B cell (primary cell): ENCODE results near the gene GPR27. TPM values are rescaled to one million over a fixed set of nuclear protein-coding genes. Genes with fewer than 3 reads are reported as not detected.

ENCODE experiments used
- ATAC-seq: fragments of 200-7000 bp; cut with Tn5 transposase; one replicate; pipeline ENCODE4 v1.10.0; 2021; ENCODE audit warnings: low read depth, mild to moderate bottlenecking, moderate number of reproducible peaks, moderate library complexity
- CTCF ChIA-PET: fragments of 350-600 bp; sonication (Branson Sonifier 250); formaldehyde crosslinking; loops from one replicate; lab custom pipeline; 2021; ENCODE audit warnings: antibody characterized with exemption, inconsistent platforms; lab: Charles Lee
- POLR2A ChIA-PET: fragments of 350-600 bp; sonication (Branson Sonifier 250); formaldehyde crosslinking; loops from one replicate; lab custom pipeline; 2021; ENCODE audit warnings: antibody characterized with exemption; lab: Charles Lee
- DNase-seq: peaks from one replicate; pipeline ENCODE4 v3.0.0; 2013
- H2AFZ ChIP-seq: 2 replicates; pipeline ENCODE4 v1.6.1; 2012; ENCODE audit warnings: mild to moderate bottlenecking, low read depth, low read length; ENCODE audit not compliant: insufficient read depth, poor library complexity, severe bottlenecking
- H3K27ac ChIP-seq, 2 donors: 1 replicate in 1 of 2; 2 replicates in 1 of 2; pipeline ENCODE4 v1.5.1; 2012 to 2013; ENCODE audit warnings: low read length in 2 of 2, mild to moderate bottlenecking in 2 of 2, moderate library complexity in 1 of 2
- H3K27me3 ChIP-seq, 4 experiments: fragments of 200-600 bp in 1 of 4; sonication (generic) in 1 of 4; replicated peaks in 1 of 4; 1 replicate in 2 of 4; 2 replicates in 2 of 4; pipeline versions ENCODE4 v1.6.1 to v1.7.0; 2013 to 2016; ENCODE audit warnings: low read length in 3 of 4, mild to moderate bottlenecking in 2 of 4, mixed read lengths in 1 of 4, moderate library complexity in 1 of 4; ENCODE audit not compliant: insufficient read depth in 4 of 4, control insufficient read depth in 3 of 4; ENCODE audit errors: control extremely low read depth in 1 of 4
- H3K36me3 ChIP-seq, 2 experiments: replicated peaks in 1 of 2; 1 replicate in 1 of 2; 2 replicates in 1 of 2; pipeline versions ENCODE4 v1.6.1 to v1.7.1; 2013; ENCODE audit warnings: low read length in 1 of 2; ENCODE audit not compliant: insufficient read depth in 2 of 2, control insufficient read depth in 1 of 2; ENCODE audit errors: control extremely low read depth in 1 of 2, extremely low read depth in 1 of 2
- H3K4me1 ChIP-seq, 2 donors: fragments of 200-600 bp in 1 of 2; sonication (generic) in 1 of 2; 1 replicate in 1 of 2; 2 replicates in 1 of 2; pipeline versions ENCODE4 v1.5.1 to v1.6.1; 2013 to 2017; ENCODE audit warnings: low read length in 2 of 2; ENCODE audit not compliant: control insufficient read depth in 2 of 2, insufficient read depth in 2 of 2
- H3K4me2 ChIP-seq: replicated peaks from 2 replicates; pipeline ENCODE3; 2012; ENCODE audit warnings: mild to moderate bottlenecking, low read depth, low read length; ENCODE audit not compliant: poor library complexity, severe bottlenecking
- H3K4me3 ChIP-seq, 5 experiments: fragments of 200-600 bp in 1 of 5; sonication (generic) in 1 of 5; 1 replicate in 3 of 5; 2 replicates in 2 of 5; pipeline versions ENCODE4 v1.5.1 to v1.7.0; 2011 to 2016; ENCODE audit warnings: low read length in 4 of 5, mild to moderate bottlenecking in 4 of 5, low read depth in 2 of 5, control low read depth in 1 of 5, moderate library complexity in 1 of 5; ENCODE audit not compliant: insufficient read depth in 1 of 5; ENCODE audit errors: control extremely low read depth in 1 of 5, extremely low read depth in 1 of 5
- H3K79me2 ChIP-seq: fragments of 200-600 bp; sonication (generic); one replicate; pipeline ENCODE4 v1.6.0; 2016; ENCODE audit warnings: low read length; ENCODE audit not compliant: control insufficient read depth, insufficient read depth
- H3K9ac ChIP-seq: fragments of 200-600 bp; sonication (generic); 2 replicates; pipeline ENCODE4 v1.6.1; 2017; ENCODE audit warnings: mild to moderate bottlenecking, low read length, moderate library complexity
- H3K9me3 ChIP-seq, 3 donors: one replicate each; pipeline versions ENCODE4 v1.6.1 to v1.7.1; 2013; ENCODE audit warnings: low read length in 2 of 3; ENCODE audit not compliant: control insufficient read depth in 2 of 3, insufficient read depth in 1 of 3; ENCODE audit errors: control extremely low read depth in 1 of 3
- H4K20me1 ChIP-seq: 2 replicates; pipeline ENCODE4 v1.6.0; 2012; ENCODE audit warnings: mild to moderate bottlenecking, low read length; ENCODE audit not compliant: insufficient read depth, control insufficient read depth, poor library complexity, severe bottlenecking
- H3K27ac Mint-ChIP-seq: one replicate; pipeline ENCODE4 v1.8.0; 2021; ENCODE audit warnings: mixed read lengths
- H3K27me3 Mint-ChIP-seq: one replicate; pipeline ENCODE4 v1.8.0; 2021; ENCODE audit warnings: mixed read lengths
- H3K4me1 Mint-ChIP-seq: one replicate; pipeline ENCODE4 v1.8.0; 2021; ENCODE audit warnings: mixed read lengths
- H3K4me3 Mint-ChIP-seq: one replicate; pipeline ENCODE4 v1.8.0; 2021; ENCODE audit warnings: mixed read lengths
- H3K9me3 Mint-ChIP-seq: one replicate; pipeline ENCODE4 v1.8.0; 2022; ENCODE audit warnings: mixed read lengths; ENCODE audit not compliant: insufficient read depth
- CTCF ChIP-seq: fragments of 200-600 bp; IDR thresholded peaks from one replicate; pipeline ENCODE4 v1.8.0; 2022; ENCODE audit warnings: antibody characterized with exemption, mild to moderate bottlenecking
- EZH2 ChIP-seq: IDR thresholded peaks from 2 replicates; pipeline ENCODE4 v1.6.1; 2012; ENCODE audit warnings: borderline replicate concordance, low read depth, mild to moderate bottlenecking, moderate library complexity, low read length; ENCODE audit not compliant: insufficient read depth, poor library complexity, severe bottlenecking
- WGBS: methylation state at CpG from one replicate; pipeline ENCODE4 v1.1.5; 2013; ENCODE audit warnings: missing lambda C conversion rate; ENCODE audit not compliant: insufficient coverage; 5-methylcytosine and 5-hydroxymethylcytosine counted together
- intact Hi-C: fragments of 100-400 bp; cut with micrococcal nuclease; formaldehyde crosslinking; loops from one replicate; pipeline ENCODE4 v1.10.0; 2022
- polyA plus RNA-seq: library from polyadenylated mRNA; depleted of rRNA; stranded (reverse); fragments of >200 nt; gene quantifications from 2 replicates; pipeline ENCODE4 v1.2.3, GENCODE V29; 2012
- total RNA-seq, 2 donors: library from RNA; stranded (reverse); fragments of 120-200 nt in 1 of 2; gene quantifications; 1 replicate in 1 of 2; 2 replicates in 1 of 2; pipeline versions ENCODE4 v1.2.3 to v1.2.4, GENCODE V29; 2013 to 2022

Gene GPR27
- total and polyA plus RNA-seq, 2 donors (not counting 1 experiment from before 2014, with no cell fraction given) = 0.04 TPM; not detected in 1

DNA sequence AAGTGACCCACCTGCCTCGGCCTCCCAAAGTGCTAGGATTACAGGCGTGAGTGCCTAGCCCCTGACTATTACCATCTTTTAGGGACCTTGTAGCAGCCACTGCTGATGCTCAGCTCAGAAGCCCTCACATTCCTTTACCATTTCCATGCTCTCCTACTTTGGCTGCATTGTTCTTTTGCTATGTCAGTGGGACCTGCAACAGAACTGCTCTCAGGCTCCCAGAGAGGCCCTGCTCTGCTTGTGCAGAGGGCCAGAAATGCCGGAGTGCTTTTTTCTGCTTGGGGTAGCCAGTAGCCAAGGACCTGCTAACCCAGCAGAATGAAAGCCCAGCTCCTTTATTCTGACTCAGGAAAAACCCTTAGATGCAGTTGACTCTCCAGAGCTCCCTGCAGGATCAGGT is 49.6 kb downstream of the GPR27 start:
- Mint-ChIP-seq H3K4me1 (no peaks in the 10 kb centered on the region), H3K4me3 (no peak overlapping the region), H3K9me3 (no peaks in the 10 kb centered on the region), H3K27ac (no peak overlapping the region), H3K27me3 (peaks cover 36% of the 10 kb centered on the region)
- DNase-seq (no peak), ATAC-seq (no peak)
- intact Hi-C loops = no loop called here
- Histone ChIP-seq H3K9ac (no peak overlapping the region), H3K36me3 (no peaks in the 10 kb centered on the region), H3K4me2 (no peak overlapping the region), H3K4me1 (no peaks in the 10 kb centered on the region), H3K4me3 (no peak overlapping the region), H2AFZ (no peak overlapping the region), H3K27ac (no peak overlapping the region), H3K9me3 (no peaks in the 10 kb centered on the region), H3K27me3 (peaks cover 0 to 17% (median 8%) of the 10 kb centered on the region in 4 experiments), H4K20me1 (no peaks in the 10 kb centered on the region), H3K79me2 (no peaks in the 10 kb centered on the region)
- ChIA-PET CTCF (no interaction called here), POLR2A (no interaction called here)
- no peak for TF ChIP-seq CTCF
- no peak for TF ChIP-seq EZH2
- WGBS = 96% methylated on average over 3 of the region's 3 CpGs

- Histone ChIP-seq H3K27ac (no peak overlapping the region), H3K36me3 (no peaks in the 10 kb centered on the region), H3K9ac (no peak overlapping the region), H3K27me3 (peaks cover 0 to 16% (median 6%) of the 10 kb centered on the region in 4 experiments), H3K4me1 (no peaks in the 10 kb centered on the region), H3K9me3 (no peaks in the 10 kb centered on the region), H4K20me1 (no peaks in the 10 kb centered on the region), H3K4me2 (no peak overlapping the region), H2AFZ (no peak overlapping the region), H3K4me3 (no peak overlapping the region), H3K79me2 (no peaks in the 10 kb centered on the region)
- intact Hi-C loops = no loop called here
- Mint-ChIP-seq H3K9me3 (no peaks in the 10 kb centered on the region), H3K4me1 (no peaks in the 10 kb centered on the region), H3K4me3 (no peak overlapping the region), H3K27me3 (peaks cover 24% of the 10 kb centered on the region), H3K27ac (no peak overlapping the region)
- no peak for DNase-seq
- no peak for ATAC-seq
- POLR2A ChIA-PET = no interaction called here
- CTCF ChIA-PET = no interaction called here
- TF ChIP-seq EZH2 (no peak), CTCF (no peak)
- WGBS = 86% methylated on average over 1 of the region's 3 CpGs
These were observed 51.5 kb downstream of the GPR27 start for GRCh38 chr3:71805199-71805598.
